HUES64 (cell line): ENCODE results near the gene MYH16. TPM values are rescaled to one million over a fixed set of nuclear protein-coding genes. Genes with fewer than 3 reads are reported as not detected.
"Not testable (repeated sequence)": the region's sequence is repeated elsewhere in the genome, so short reads cannot be mapped to it uniquely, and the experiment has no call there.

Experiments
- H3K27ac ChIP-seq: 2 replicates; pipeline ENCODE4 v1.7.0; 2013; ENCODE audit warnings: low read depth, low read length, inconsistent platforms
- H3K27me3 ChIP-seq: 2 replicates; pipeline ENCODE4 v1.6.1; 2013; ENCODE audit warnings: mild to moderate bottlenecking, low read length; ENCODE audit not compliant: insufficient read depth
- H3K36me3 ChIP-seq: 2 replicates; pipeline ENCODE4 v1.6.1; 2013; ENCODE audit warnings: mild to moderate bottlenecking, low read length; ENCODE audit not compliant: insufficient read depth
- H3K4me1 ChIP-seq: 2 replicates; pipeline ENCODE4 v1.6.1; 2013; ENCODE audit warnings: mild to moderate bottlenecking, low read length, moderate library complexity; ENCODE audit not compliant: insufficient read depth
- H3K4me3 ChIP-seq: 2 replicates; pipeline ENCODE4 v1.5.1; 2013; ENCODE audit warnings: mild to moderate bottlenecking, low read length, moderate library complexity
- H3K9ac ChIP-seq: 2 replicates; pipeline ENCODE4 v1.6.1; 2013; ENCODE audit warnings: mild to moderate bottlenecking, low read depth, low read length
- H3K9me3 ChIP-seq: 2 replicates; pipeline ENCODE4 v1.6.1; 2013; ENCODE audit warnings: low read depth, low read length; ENCODE audit not compliant: insufficient read depth
- WGBS: fragments of 150-250, 120-280 bp; methylation state at CpG from one replicate; pipeline ENCODE4 v1.1.7; 2013; ENCODE audit warnings: missing lambda C conversion rate; 5-methylcytosine and 5-hydroxymethylcytosine counted together
- polyA plus RNA-seq, 2 experiments: library from polyadenylated mRNA; stranded (reverse); fragments of 50-300 nt; gene quantifications; one replicate each; pipeline ENCODE4 v1.2.3, GENCODE V29; 2013

MYH16 gene
- not detected for polyA plus RNA-seq (2013, experiment 1 of 2)
- not detected for polyA plus RNA-seq (2013, experiment 2 of 2)

DNA sequence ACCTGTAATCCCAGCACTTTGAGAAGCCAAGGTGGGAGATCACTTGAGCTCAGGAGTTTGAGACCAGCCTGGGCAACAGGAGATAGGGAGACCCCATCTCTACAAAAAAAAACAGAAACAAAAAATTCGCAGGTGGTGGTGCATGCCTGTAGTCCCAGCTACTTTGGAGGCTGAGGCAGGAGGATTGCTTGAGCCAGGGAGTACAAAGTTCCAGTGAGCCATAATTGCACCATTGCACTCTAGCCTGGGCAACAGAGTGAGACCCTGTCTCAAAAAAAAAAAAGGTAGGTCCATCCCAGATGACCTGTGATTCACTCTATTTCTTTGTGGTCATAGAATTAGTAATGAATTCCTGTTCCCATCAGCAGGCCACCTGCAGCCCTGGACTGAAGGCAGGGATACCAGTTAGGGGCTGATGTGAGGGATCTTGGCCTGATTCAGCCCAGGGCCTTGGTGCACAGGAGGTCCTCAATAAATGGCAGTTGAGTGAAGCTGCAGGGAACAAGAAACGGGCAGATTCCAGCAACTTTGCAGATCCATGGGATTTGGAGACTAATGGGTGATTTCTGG is at the start of gene MYH16:
TSS of gene MYH16 (plus strand) at position 364 of the 570 bp plus-strand sequence.
- H3K27ac ChIP-seq: no peak within 1 kb of the TSS
- WGBS: 95% methylated on average over 2 of the region's 2 CpGs
- no peaks in the 10 kb centered on the region for H3K9me3 ChIP-seq
- no peaks in the 10 kb centered on the region for H3K4me1 ChIP-seq
- no peaks in the 10 kb centered on the region for H3K36me3 ChIP-seq
- H3K27me3 ChIP-seq: no peaks in the 10 kb centered on the region
- H3K4me3 ChIP-seq: no peak within 1 kb of the TSS
- no peak within 1 kb of the TSS for H3K9ac ChIP-seq

DNA sequence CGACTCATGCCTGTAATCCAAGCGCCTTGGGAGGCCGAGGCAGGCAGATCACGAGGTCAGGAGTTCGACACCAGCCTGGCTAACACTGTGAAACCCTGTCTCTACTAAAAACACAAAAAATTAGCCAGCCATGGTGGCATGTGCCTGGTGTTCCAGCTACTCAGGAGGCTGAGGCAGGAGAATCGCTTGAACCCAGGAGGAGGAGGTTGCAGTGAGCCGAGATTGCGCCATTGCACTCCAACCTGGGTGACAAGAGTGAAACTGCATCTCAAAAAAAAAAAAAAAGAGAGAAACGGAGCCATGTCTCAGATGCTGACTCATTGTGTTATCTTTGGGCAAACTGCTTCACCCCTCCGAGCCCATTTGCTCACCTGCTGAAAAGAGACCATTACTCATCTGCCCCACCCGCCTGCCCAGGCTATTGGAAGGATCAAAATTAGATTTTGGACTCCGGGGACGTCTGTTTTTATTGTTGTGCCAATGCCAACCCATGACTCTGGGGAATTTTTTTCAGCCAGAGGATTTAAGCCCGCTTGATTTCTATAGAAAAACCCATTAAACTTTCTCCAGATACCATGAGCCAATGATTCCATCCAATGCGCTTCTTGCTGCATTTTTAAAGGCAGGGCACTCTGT is 48.3 kb upstream of the MYH16 start:
- H3K9me3 ChIP-seq, H3K27me3 ChIP-seq, H3K4me3 ChIP-seq, H3K4me1 ChIP-seq, H3K27ac ChIP-seq, H3K9ac ChIP-seq, H3K36me3 ChIP-seq: not testable (repeated sequence)
- 87% methylated on average over 15 of the region's 15 CpGs for WGBS

- no peaks in the 10 kb centered on the region for H3K9me3 ChIP-seq
- 90% methylated on average over 2 of the region's 2 CpGs for WGBS
- no peaks in the 10 kb centered on the region for H3K36me3 ChIP-seq
- H3K27ac ChIP-seq: no peak overlapping the region
- H3K9ac ChIP-seq: no peak overlapping the region
- no peak overlapping the region for H3K4me3 ChIP-seq
- no peaks in the 10 kb centered on the region for H3K27me3 ChIP-seq
- no peaks in the 10 kb centered on the region for H3K4me1 ChIP-seq
Measured at GRCh38 chr7:99224899-99225265, 47.8 kb upstream of the MYH16 start.

DNA sequence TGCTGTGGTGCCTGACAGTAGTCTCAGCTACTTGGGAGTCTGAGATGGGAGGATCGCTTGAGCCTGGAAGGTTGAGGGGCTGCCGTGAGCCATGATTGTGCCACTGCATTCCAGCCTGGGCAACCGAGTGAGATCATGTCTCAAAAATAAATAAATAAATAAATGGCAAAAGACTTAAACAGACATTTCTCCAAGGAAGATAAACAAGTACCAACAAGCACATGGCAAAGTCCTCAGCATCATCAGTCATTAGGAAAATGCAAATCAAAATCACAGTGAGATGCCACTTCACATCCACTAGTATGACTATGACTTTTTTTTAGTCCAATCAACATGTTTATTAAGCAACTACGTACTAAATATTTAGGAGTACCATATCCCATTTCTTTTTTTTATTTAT is 43.4 kb upstream of the MYH16 start:
- Histone ChIP-seq H3K27me3 (no peaks in the 10 kb centered on the region), H3K27ac (no peak overlapping the region), H3K9me3 (no peaks in the 10 kb centered on the region), H3K4me3 (no peak overlapping the region), H3K4me1 (no peaks in the 10 kb centered on the region), H3K9ac (no peak overlapping the region), H3K36me3 (no peaks in the 10 kb centered on the region)
- WGBS: 97% methylated on average over 3 of the region's 4 CpGs

DNA sequence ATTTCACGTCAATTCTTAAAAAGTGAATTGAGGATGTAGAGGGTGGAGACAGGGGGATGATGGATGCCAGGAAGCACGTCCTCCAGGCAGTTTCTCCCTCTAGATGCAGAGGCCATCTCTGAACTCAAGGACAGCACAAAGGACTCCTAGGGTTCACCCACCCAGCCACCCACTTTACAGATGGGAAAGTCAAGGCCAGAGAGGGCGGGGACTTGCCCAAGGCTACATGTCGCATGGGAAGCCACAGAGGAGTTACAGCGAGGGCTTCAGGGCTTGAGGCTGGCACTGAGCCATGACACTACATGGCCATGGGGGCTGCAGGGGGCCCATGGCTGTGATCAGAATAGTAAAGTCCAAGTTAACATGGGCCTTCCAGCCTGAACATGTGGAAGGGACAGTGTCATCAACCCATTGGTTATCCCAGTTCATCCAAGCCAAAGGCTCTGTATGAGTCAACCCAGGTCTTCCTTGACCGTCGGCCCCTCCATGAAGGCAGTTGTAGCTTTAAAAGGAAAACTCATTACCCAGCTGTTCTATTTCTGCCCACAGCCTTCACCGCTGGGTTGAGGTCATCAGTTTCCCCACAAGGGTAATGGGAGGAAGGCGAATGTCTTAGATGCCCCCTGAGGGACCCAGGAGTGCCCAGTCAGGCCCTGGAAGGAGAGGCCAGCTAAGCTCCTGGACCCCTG is 40.4 kb upstream of the MYH16 start:
- no peak overlapping the region for H3K27ac ChIP-seq
- 88% methylated on average over 9 of the region's 9 CpGs for WGBS
- no peak overlapping the region for H3K9ac ChIP-seq
- H3K9me3 ChIP-seq: peaks cover under 1% of the 10 kb centered on the region; the same call in 1 of the 2 replicates
- H3K4me1 ChIP-seq: no peaks in the 10 kb centered on the region
- H3K36me3 ChIP-seq: no peaks in the 10 kb centered on the region
- H3K4me3 ChIP-seq: no peak overlapping the region
- no peaks in the 10 kb centered on the region for H3K27me3 ChIP-seq

- H3K36me3 ChIP-seq, H3K4me1 ChIP-seq, H3K9ac ChIP-seq, H3K4me3 ChIP-seq, H3K27ac ChIP-seq, H3K27me3 ChIP-seq, H3K9me3 ChIP-seq: not testable (repeated sequence)
- WGBS: 92% methylated on average over 4 of the region's 4 CpGs
Measured at GRCh38 chr7:99232955-99233354, 39.7 kb upstream of the MYH16 start.

GRCh38 chr7:99234185-99234584 is 38.5 kb upstream of the MYH16 start:
- H3K27me3 ChIP-seq: no peaks in the 10 kb centered on the region
- H3K4me3 ChIP-seq: no peak overlapping the region
- H3K4me1 ChIP-seq: no peaks in the 10 kb centered on the region
- WGBS: 87% methylated on average over 9 of the region's 9 CpGs
- peaks cover 6% of the 10 kb centered on the region; the same call in 1 of the 2 replicates for H3K9me3 ChIP-seq
- no peak overlapping the region for H3K9ac ChIP-seq
- H3K27ac ChIP-seq: no peak overlapping the region
- no peaks in the 10 kb centered on the region for H3K36me3 ChIP-seq

GRCh38 chr7:99235925-99236324 is 36.7 kb upstream of the MYH16 start:
- Histone ChIP-seq H3K27me3 (no peaks in the 10 kb centered on the region), H3K36me3 (no peaks in the 10 kb centered on the region), H3K27ac (no peak overlapping the region), H3K4me3 (no peak overlapping the region), H3K9ac (no peak overlapping the region), H3K4me1 (no peaks in the 10 kb centered on the region), H3K9me3 (peaks cover 6% of the 10 kb centered on the region; the same call in 1 of the 2 replicates)
- 92% methylated on average over 12 of the region's 12 CpGs for WGBS

DNA sequence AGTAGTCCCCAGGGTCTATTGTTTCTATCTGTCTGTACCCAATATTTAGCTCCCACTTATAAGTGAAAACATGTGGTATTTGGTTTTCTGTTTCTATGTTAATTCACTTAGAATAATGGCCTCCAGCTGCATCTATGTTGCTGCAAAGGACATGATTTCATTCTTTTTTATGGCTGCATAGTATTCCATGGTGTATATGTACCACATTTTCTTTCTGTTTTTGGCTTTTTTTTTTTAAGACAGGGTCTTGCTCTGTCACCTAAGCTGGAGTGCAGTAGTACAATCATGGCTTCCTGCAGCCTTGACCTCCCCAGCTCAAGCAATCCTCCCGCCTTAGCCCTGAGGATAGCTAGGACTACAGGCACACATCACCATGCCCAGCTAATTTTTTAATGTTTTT is 34.8 kb upstream of the MYH16 start:
- not testable (repeated sequence) for H3K27ac ChIP-seq, H3K9ac ChIP-seq, H3K27me3 ChIP-seq, H3K9me3 ChIP-seq, H3K36me3 ChIP-seq, H3K4me3 ChIP-seq, H3K4me1 ChIP-seq
- 100% methylated on average over 1 of the region's 1 CpG for WGBS

- Histone ChIP-seq H3K27me3 (no peaks in the 10 kb centered on the region), H3K4me1 (no peaks in the 10 kb centered on the region), H3K36me3 (no peaks in the 10 kb centered on the region), H3K9me3 (peaks cover 6% of the 10 kb centered on the region; the same call in 1 of the 2 replicates), H3K9ac (no peak overlapping the region), H3K27ac (no peak overlapping the region), H3K4me3 (no peak overlapping the region)
- 90% methylated on average over 15 of the region's 15 CpGs for WGBS
Measured at GRCh38 chr7:99238558-99239341, 33.9 kb upstream of the MYH16 start.

- H3K36me3 ChIP-seq: no peaks in the 10 kb centered on the region
- WGBS: 93% methylated on average over 4 of the region's 4 CpGs
- no peak overlapping the region for H3K27ac ChIP-seq
- peaks cover under 1% of the 10 kb centered on the region; the same call in 1 of the 2 replicates for H3K9me3 ChIP-seq
- H3K27me3 ChIP-seq: no peaks in the 10 kb centered on the region
- H3K4me3 ChIP-seq: no peak overlapping the region
- H3K9ac ChIP-seq: no peak overlapping the region
- no peaks in the 10 kb centered on the region for H3K4me1 ChIP-seq
Measured at GRCh38 chr7:99242682-99243081, 30.0 kb upstream of the MYH16 start.
